Upper lobe of left lung (tissue), 6 donors: Measurements from ENCODE around the gene TF. TPM values are rescaled to one million over a fixed set of nuclear protein-coding genes. Genes with fewer than 3 reads are reported as not detected.

Experiments
- ATAC-seq, 2 donors: fragments of 200-7000 bp; cut with Tn5 transposase; one replicate each; pipeline ENCODE4 v1.9.1; 2022; ENCODE audit warnings: mild to moderate bottlenecking in 2 of 2, moderate library complexity in 2 of 2; ENCODE audit not compliant: low FRiP score in 2 of 2
- DNase-seq, 2 donors: peaks; one replicate each; pipeline ENCODE4 v3.0.0-alpha.2; 2019 to 2020
- H3K27ac ChIP-seq, 4 donors: fragments of 200-600 bp; sonication (generic); one replicate each; pipeline ENCODE4 v1.5.1; 2016 to 2019
- H3K27me3 ChIP-seq, 4 donors: fragments of 200-600 bp; sonication (generic); one replicate each; pipeline ENCODE4 v1.5.1; 2017 to 2019
- H3K36me3 ChIP-seq, 4 donors: fragments of 200-600 bp; sonication (generic); one replicate each; pipeline ENCODE4 v1.5.1; 2016 to 2019
- H3K4me1 ChIP-seq, 4 donors: fragments of 200-600 bp; sonication (generic); one replicate each; pipeline ENCODE4 v1.5.1; 2018 to 2019
- H3K4me3 ChIP-seq, 4 donors: fragments of 200-600 bp; sonication (generic); one replicate each; pipeline ENCODE4 v1.5.1; 2017 to 2019; ENCODE audit warnings: mild to moderate bottlenecking in 2 of 4, moderate library complexity in 1 of 4
- H3K9me3 ChIP-seq, 4 donors: fragments of 200-600 bp; sonication (generic); one replicate each; pipeline ENCODE4 v1.5.1; 2018 to 2019
- CTCF ChIP-seq, 6 experiments: fragments of 450-650 bp in 4 of 6; fragments of 200-600 bp in 2 of 6; sonication (generic) in 2 of 6; IDR thresholded peaks; one replicate each; pipeline ENCODE4 v1.5.1; 2016 to 2019; ENCODE audit warnings: antibody characterized with exemption in 6 of 6
- EP300 ChIP-seq, 4 donors: sonication (generic); formaldehyde crosslinking; IDR thresholded peaks; one replicate each; pipeline ENCODE4 v1.5.1; 2017; ENCODE audit warnings: antibody characterized with exemption in 4 of 4, control low read depth in 2 of 4
- POLR2A ChIP-seq, 4 donors: fragments of 450-650 bp; IDR thresholded peaks; one replicate each; pipeline ENCODE4 v1.5.1; 2016 to 2017; ENCODE audit warnings: antibody characterized with exemption in 4 of 4, mild to moderate bottlenecking in 2 of 4
- POLR2AphosphoS5 ChIP-seq, 2 donors: sonication (generic); formaldehyde crosslinking; IDR thresholded peaks; one replicate each; pipeline ENCODE4 v1.5.1; 2017; ENCODE audit warnings: antibody characterized with exemption in 2 of 2
- WGBS, 2 donors: methylation state at CpG; one replicate each; pipeline ENCODE4 v1.1.5; 2017 to 2018; 5-methylcytosine and 5-hydroxymethylcytosine counted together
- small RNA-seq, 4 donors: library from RNA; depleted of rRNA; stranded (forward); fragments of <200 nt; gene quantifications; one replicate each; pipeline ENCODE3, GENCODE V24; 2016
- total RNA-seq, 6 donors: library from RNA; depleted of rRNA in 4 of 6; stranded (reverse); fragments of >200 nt in 4 of 6; gene quantifications; one replicate each; pipeline versions ENCODE4 v1.1.0 to v1.2.1, GENCODE V29; 2016 to 2021
- donor health status: DM: no; HTN: no; CAD: no; lungs with moderate emphysema.
- donor health status: DM: no; HTN: yes; CAD: no; lungs with severe emphysema.

Gene TF
- total RNA-seq, 6 donors from 2014 or later: 0.61 to 15.5 (median 3.7) TPM

- Histone ChIP-seq H3K36me3 (no peaks in the 10 kb centered on the region), H3K27me3 (no peaks in the 10 kb centered on the region), H3K4me1 (no peaks in the 10 kb centered on the region), H3K4me3 (no peak overlapping the region), H3K9me3 (no peaks in the 10 kb centered on the region), H3K27ac (no peak overlapping the region)
- no peak for ATAC-seq
- no peak for DNase-seq
- TF ChIP-seq POLR2A (IDR thresholded peaks at IDR 0.05) (no peak), EP300 (IDR thresholded peaks at IDR 0.05) (no peak), CTCF (IDR thresholded peaks at IDR 0.05) (no peak), POLR2AphosphoS5 (IDR thresholded peaks at IDR 0.05) (no peak)
- WGBS, 2 donors: 99% methylated on average over 8 of the region's 8 CpGs; no CpG with 5 or more reads in 1 of the 2 donors
These were observed 95.0 kb downstream of the TF start for GRCh38 chr3:133841196-133841595.

GRCh38 chr3:133842158-133842557 is 96.0 kb downstream of the TF start:
- DNase-seq: no peak
- WGBS, 2 donors: 74 to 80% methylated on average over 2 to 4 of the region's 4 CpGs
- Histone ChIP-seq H3K27ac (no peak overlapping the region), H3K4me1 (no peaks in the 10 kb centered on the region), H3K27me3 (no peaks in the 10 kb centered on the region), H3K36me3 (no peaks in the 10 kb centered on the region), H3K4me3 (no peak overlapping the region), H3K9me3 (no peaks in the 10 kb centered on the region)
- no peak for TF ChIP-seq POLR2AphosphoS5 (IDR thresholded peaks at IDR 0.05)
- no peak for TF ChIP-seq POLR2A (IDR thresholded peaks at IDR 0.05)
- no peak for TF ChIP-seq CTCF (IDR thresholded peaks at IDR 0.05)
- no peak for TF ChIP-seq EP300 (IDR thresholded peaks at IDR 0.05)
- no peak for ATAC-seq

- WGBS, 2 donors: 87 to 88% methylated on average over 7 of the region's 7 CpGs
- Histone ChIP-seq H3K4me3 (no peak overlapping the region), H3K4me1 (no peaks in the 10 kb centered on the region), H3K27me3 (no peaks in the 10 kb centered on the region), H3K36me3 (no peaks in the 10 kb centered on the region), H3K27ac (no peak overlapping the region), H3K9me3 (no peaks in the 10 kb centered on the region)
- no peak for TF ChIP-seq EP300 (IDR thresholded peaks at IDR 0.05)
- TF ChIP-seq POLR2AphosphoS5 (IDR thresholded peaks at IDR 0.05): no peak
- no peak for TF ChIP-seq POLR2A (IDR thresholded peaks at IDR 0.05)
- TF ChIP-seq CTCF (IDR thresholded peaks at IDR 0.05): no peak
- peak in 1 of 2 donors; percentile 47 for ATAC-seq
- no peak for DNase-seq
These were observed 97.4 kb downstream of the TF start for GRCh38 chr3:133843634-133844033.

GRCh38 chr3:133845127-133845526 is 98.9 kb downstream of the TF start:
- Histone ChIP-seq H3K27ac (no peak overlapping the region), H3K4me1 (no peaks in the 10 kb centered on the region), H3K9me3 (no peaks in the 10 kb centered on the region), H3K27me3 (no peaks in the 10 kb centered on the region), H3K4me3 (no peak overlapping the region), H3K36me3 (no peaks in the 10 kb centered on the region)
- TF ChIP-seq CTCF (IDR thresholded peaks at IDR 0.05): no peak
- TF ChIP-seq POLR2A (IDR thresholded peaks at IDR 0.05): no peak
- TF ChIP-seq POLR2AphosphoS5 (IDR thresholded peaks at IDR 0.05): no peak
- no peak for TF ChIP-seq EP300 (IDR thresholded peaks at IDR 0.05)
- DNase-seq (no peak), ATAC-seq (no peak)
- WGBS, 2 donors: 97 to 98% methylated on average over 4 of the region's 4 CpGs

Small RNA genes within 50 kb of the gene (small RNA-seq; reads per million reads assigned to genes)
- gene RNA5SP140: 0 reads per million in 4 donors

Other genes with a start within 250 kb of the TF start
- gene CDV3, start 172.7 kb upstream of the TF start, total RNA-seq: 100 to 1,000 TPM in 4 of 6 donors, 10 to 100 TPM in 2; 58.3 to 181 (median 161) TPM
- 10 to 100 TPM; 16.4 to 46.8 (median 22.4) TPM for gene TOPBP1, start 84.5 kb upstream of the TF start, total RNA-seq
- 10 to 100 TPM in 5 of 6 donors, 1 to 10 TPM in 1; 7.3 to 73.8 (median 34.2) TPM for gene SRPRB, start 59.4 kb downstream of the TF start, total RNA-seq
- 1 to 10 TPM in 5 of 6 donors, under 1 TPM in 1; 1.00 to 6.3 (median 2.8) TPM for gene RAB6B, start 149.5 kb downstream of the TF start, total RNA-seq